ENCODE results near the gene IGSF21. TPM values are rescaled to one million over a fixed set of nuclear protein-coding genes. Genes with fewer than 3 reads are reported as not detected.

The IGSF21 gene
- total and polyA plus RNA-seq, 2 of the 4 experiments (the other 2 are of a cell fraction) = not detected

DNA sequence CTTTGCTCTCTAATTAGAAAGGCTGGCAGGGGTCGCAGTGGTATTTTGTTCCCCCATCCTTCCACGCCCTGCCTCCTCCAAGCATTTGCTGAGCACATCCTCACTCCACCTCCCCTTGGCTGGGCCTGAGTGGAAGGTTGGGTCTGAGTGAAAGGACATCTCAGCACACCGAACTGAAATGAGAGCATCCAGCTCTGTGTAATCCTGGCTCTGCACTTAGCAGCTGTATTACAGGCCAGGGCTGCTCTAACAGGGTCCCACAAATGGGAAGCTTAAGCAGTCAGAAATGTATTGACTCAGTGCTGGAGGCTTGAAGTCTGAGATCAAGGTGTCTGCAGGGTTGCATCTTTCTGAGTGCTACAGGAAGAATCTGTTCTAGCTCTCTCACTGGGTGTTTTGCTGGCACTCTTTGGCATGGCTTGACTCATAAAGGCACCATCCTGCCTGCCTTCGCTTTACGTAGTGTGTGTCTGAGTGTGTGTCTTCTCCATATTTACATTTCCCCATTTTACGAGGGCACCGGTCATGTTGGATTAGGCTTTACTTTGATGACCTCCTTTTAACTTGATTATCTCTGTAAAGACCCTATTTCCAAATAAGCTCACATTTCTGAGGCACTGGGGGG, 48.5 kb upstream of the IGSF21 start:
- H2AFZ ChIP-seq (replicated peaks; ENCODE audit: low read length, poor library complexity) = no peak overlapping the region
- no peaks in the 10 kb centered on the region for H3K27me3 ChIP-seq (ENCODE audit: control insufficient read depth, insufficient read depth, low read length)
- WGBS, 2 experiments (ENCODE audit: extremely low coverage in 2 of 2, insufficient read length in 1 of 2) = no CpG with 5 or more reads among the region's 7 CpGs
- TF ChIP-seq MXI1 (IDR thresholded peaks at IDR 0.05; ENCODE audit: borderline replicate concordance, low read depth, low read length) (no peak), RFX5 (IDR thresholded peaks at IDR 0.05; ENCODE audit: low read depth, low read length) (no peak), RAD21 (IDR thresholded peaks at IDR 0.05; ENCODE audit: low read length) (no peak), NFE2L2 (IDR thresholded peaks at IDR 0.05; ENCODE audit: low read depth, low read length) (no peak)
- TF ChIP-seq, protein P1, sequence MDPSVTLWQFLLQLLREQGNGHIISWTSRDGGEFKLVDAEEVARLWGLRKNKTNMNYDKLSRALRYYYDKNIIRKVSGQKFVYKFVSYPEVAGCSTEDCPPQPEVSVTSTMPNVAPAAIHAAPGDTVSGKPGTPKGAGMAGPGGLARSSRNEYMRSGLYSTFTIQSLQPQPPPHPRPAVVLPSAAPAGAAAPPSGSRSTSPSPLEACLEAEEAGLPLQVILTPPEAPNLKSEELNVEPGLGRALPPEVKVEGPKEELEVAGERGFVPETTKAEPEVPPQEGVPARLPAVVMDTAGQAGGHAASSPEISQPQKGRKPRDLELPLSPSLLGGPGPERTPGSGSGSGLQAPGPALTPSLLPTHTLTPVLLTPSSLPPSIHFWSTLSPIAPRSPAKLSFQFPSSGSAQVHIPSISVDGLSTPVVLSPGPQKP (IDR thresholded peaks at IDR 0.05; ENCODE audit: borderline replicate concordance, low read depth, low read length) = no peak
- H3K9ac ChIP-seq (ENCODE audit: low read depth, low read length) = no peak overlapping the region
- intact Hi-C loops (cut with micrococcal nuclease) (no loop called here), dilution Hi-C loops (cut with HindIII; ENCODE audit: low sequenced_read_pairs, unreplicated experiment) (no loop called here), in situ Hi-C loops (cut with MboI; ENCODE audit: low sequenced_read_pairs) (no loop called here)
- H4K91ac ChIP-seq (ENCODE audit: insufficient read depth, low read depth, low read length) = no peak overlapping the region
- no peak overlapping the region for H2BK120ac ChIP-seq (ENCODE audit: low read depth, low read length)
- H3K23ac ChIP-seq (ENCODE audit: low read depth, low read length) = no peak overlapping the region
- no peaks in the 10 kb centered on the region for H3K4me1 ChIP-seq (ENCODE audit: control insufficient read depth, insufficient read depth, low read length)
- no peaks in the 10 kb centered on the region for H3K36me3 ChIP-seq (ENCODE audit: control insufficient read depth, insufficient read depth, low read length)
- H3K79me1 ChIP-seq (ENCODE audit: low read depth in 1 of 2, low read length in 2 of 2) = no peaks in the 10 kb centered on the region
- H3K56ac ChIP-seq (ENCODE audit: extremely low read depth, insufficient read depth, low read length) = no peak overlapping the region
- no peak for ATAC-seq (ENCODE audit: low read depth)
- no peak overlapping the region for H3K14ac ChIP-seq (replicated peaks; ENCODE audit: low read depth, low read length)
- H2BK15ac ChIP-seq (ENCODE audit: low read depth, low read length) = no peak overlapping the region
- CTCF ChIA-PET = no interaction called here
- no peak overlapping the region for H4K5ac ChIP-seq (ENCODE audit: low read depth, low read length)
- H3K9me1 ChIP-seq (ENCODE audit: insufficient read depth, low read length) = no peaks in the 10 kb centered on the region
- no peak overlapping the region for H2BK20ac ChIP-seq (ENCODE audit: low read depth, low read length)
- DNase-seq = no peak
- H2AK9ac ChIP-seq (replicated peaks; ENCODE audit: low read depth, low read length, poor library complexity) = no peak overlapping the region
- no peak overlapping the region for H3K27ac ChIP-seq (ENCODE audit: insufficient read depth, low read length)
- H2AK5ac ChIP-seq (ENCODE audit: low read depth, low read length) = no peak overlapping the region
- BruUV-seq (replicated peaks) = no TSS peak
- no peak overlapping the region for H2BK5ac ChIP-seq (ENCODE audit: low read depth, low read length, poor library complexity, severe bottlenecking)
- H4K20me1 ChIP-seq (ENCODE audit: insufficient read depth, low read length) = no peaks in the 10 kb centered on the region
- no peak overlapping the region for H3K4me3 ChIP-seq (ENCODE audit: insufficient read depth, low read depth, low read length)
- H3K4ac ChIP-seq (ENCODE audit: low read depth, low read length) = no peak overlapping the region
- no peak overlapping the region for H3K4me2 ChIP-seq (ENCODE audit: low read depth, low read length)
- H3K18ac ChIP-seq (ENCODE audit: low read depth, low read length) = no peak overlapping the region
- POLR2A ChIA-PET (ENCODE audit: unreplicated experiment) = no interaction called here
- no peak overlapping the region for H4K8ac ChIP-seq (ENCODE audit: low read depth in 2 of 2, low read length in 2 of 2)
- H3K9me3 ChIP-seq (ENCODE audit: control insufficient read depth, insufficient read depth, low read length) = peaks cover 7% of the 10 kb centered on the region; the same call in 1 of the 2 replicates

All from IMR-90 (cell line).